Ishikawa (cell line): ENCODE results near the gene INTS2.

Experiments
- EP300 ChIP-seq: IDR thresholded peaks from 2 replicates; pipeline ENCODE4 v1.6.1; 2012; ENCODE audit warnings: borderline replicate concordance
- NFIC ChIP-seq: IDR thresholded peaks from 2 replicates; pipeline ENCODE4 v1.6.1; 2012
- REST ChIP-seq: IDR thresholded peaks from 2 replicates; pipeline ENCODE4 v1.6.1; 2012; ENCODE audit warnings: low read depth, mild to moderate bottlenecking
- USF1 ChIP-seq: IDR thresholded peaks from 2 replicates; pipeline ENCODE4 v1.6.1; 2012

- TF ChIP-seq REST = no peak
- TF ChIP-seq EP300 = no peak
- no peak for TF ChIP-seq NFIC
- TF ChIP-seq USF1 = no peak
Observed at GRCh38 chr17:61852857-61853256, 74.9 kb downstream of the INTS2 start.
